HG02973 (cell line): ENCODE data around the gene SMAD3.
"Not testable (repeated sequence)": the region's sequence is repeated elsewhere in the genome, so short reads cannot be mapped to it uniquely, and the experiment has no call there.

Experiments
- ATAC-seq: cut with Tn5 transposase; IDR thresholded peaks from one replicate; pipeline ENCODE4 v1.9.1; 2021; ENCODE audit warnings: moderate library complexity; ENCODE audit not compliant: unreplicated experiment

Gene SMAD3

GRCh38 chr15:67065531-67066005 is at the start of gene SMAD3:
TSS of gene SMAD3 (plus strand) at chr15:67065602. CDS start at chr15:67066155, 553 bp downstream.
- ATAC-seq, result peak; percentile 49

GRCh38 chr15:67017311-67017710 is 48.1 kb upstream of the SMAD3 start:
- no peak for ATAC-seq

- no peak for ATAC-seq
These were observed 47.4 kb upstream of the SMAD3 start for GRCh38 chr15:67018026-67018425.

- ATAC-seq, result no peak
These were observed 47.0 kb upstream of the SMAD3 start for GRCh38 chr15:67018441-67018840.

GRCh38 chr15:67019069-67019468 is 46.3 kb upstream of the SMAD3 start:
- no peak for ATAC-seq

GRCh38 chr15:67019884-67020520 is 45.4 kb upstream of the SMAD3 start:
- ATAC-seq, result no peak

- ATAC-seq, result not testable (repeated sequence)
These were observed 44.7 kb upstream of the SMAD3 start for GRCh38 chr15:67020668-67021067.

- ATAC-seq, result no peak
These were observed 43.9 kb upstream of the SMAD3 start for GRCh38 chr15:67021455-67021854.

- no peak for ATAC-seq
These were observed 42.8 kb upstream of the SMAD3 start for GRCh38 chr15:67022587-67023105.

GRCh38 chr15:67023517-67024313 is 41.7 kb upstream of the SMAD3 start:
- ATAC-seq, result no peak

GRCh38 chr15:67024314-67024997 is 40.9 kb upstream of the SMAD3 start:
- no peak for ATAC-seq

GRCh38 chr15:67024998-67025368 is 40.4 kb upstream of the SMAD3 start:
- ATAC-seq, result no peak

GRCh38 chr15:67025719-67026609 is 39.4 kb upstream of the SMAD3 start:
- no peak for ATAC-seq

- ATAC-seq, result no peak
These were observed 38.8 kb upstream of the SMAD3 start for GRCh38 chr15:67026610-67026967.

GRCh38 chr15:67028440-67028839 is 37.0 kb upstream of the SMAD3 start:
- not testable (repeated sequence) for ATAC-seq

GRCh38 chr15:67030036-67030762 is 35.2 kb upstream of the SMAD3 start:
- no peak for ATAC-seq

- ATAC-seq, result no peak
These were observed 34.1 kb upstream of the SMAD3 start for GRCh38 chr15:67031331-67031730.

- no peak for ATAC-seq
These were observed 32.8 kb upstream of the SMAD3 start for GRCh38 chr15:67032608-67033007.

- no peak for ATAC-seq
These were observed 32.4 kb upstream of the SMAD3 start for GRCh38 chr15:67033012-67033411.

- no peak for ATAC-seq
These were observed 31.8 kb upstream of the SMAD3 start for GRCh38 chr15:67033571-67034044.
